ENCODE data around the gene HFE. TPM values are rescaled to one million over a fixed set of nuclear protein-coding genes. Genes with fewer than 3 reads are reported as not detected.

HFE gene
- total and polyA plus RNA-seq, 2 of the 13 experiments (the other 11 are each of a cell fraction or from before 2014, with no cell fraction given): 3.7 to 6.3 TPM

- TF ChIP-seq HOMEZ (CRISPR knock-in tag; IDR thresholded peaks at IDR 0.05; ENCODE audit: low read depth) (peak; percentile 87; the same call in 1 of the 2 replicates), ZNF513 (CRISPR knock-in tag; conservative IDR thresholded peaks at IDR 0.05) (no peak), NONO (IDR thresholded peaks at IDR 0.05) (no peak), NONO (CRISPR knock-in tag; conservative IDR thresholded peaks at IDR 0.05) (peak; percentile 93), ATF1 (CRISPR knock-in tag; IDR thresholded peaks at IDR 0.05) (peak; percentile 86), ZNF12 (CRISPR knock-in tag; IDR thresholded peaks at IDR 0.05) (peak; percentile 77; the same call in 1 of the 2 replicates), HNF4G (IDR thresholded peaks at IDR 0.05; ENCODE audit: borderline replicate concordance, low read depth, low read length) (no peak; the same call in 1 of the 2 replicates), HNF4G (CRISPR knock-in tag; IDR thresholded peaks at IDR 0.05; ENCODE audit: borderline replicate concordance, low read depth) (peak; percentile 75; the same call in 1 of the 2 replicates), ZNF24 (IDR thresholded peaks at IDR 0.05) (peak; percentile 81; the same call in 1 of the 2 replicates), POLR2AphosphoS5 (IDR thresholded peaks at IDR 0.05; ENCODE audit: low read depth, low read length) (peak; percentile 99), ZFX (CRISPR knock-in tag; IDR thresholded peaks at IDR 0.05; ENCODE audit: low read depth) (peak; percentile 70), ARNT (IDR thresholded peaks at IDR 0.05) (no peak), SOX6 (IDR thresholded peaks at IDR 0.05) (no peak), SOX6 (CRISPR knock-in tag; IDR thresholded peaks at IDR 0.05) (peak; percentile 87), NR3C1 (CRISPR knock-in tag; IDR thresholded peaks at IDR 0.05) (no peak), DZIP1 (CRISPR knock-in tag; IDR thresholded peaks at IDR 0.05) (no peak), MAX (IDR thresholded peaks at IDR 0.05) (peak; percentile 85), ZNF777 (CRISPR knock-in tag; IDR thresholded peaks at IDR 0.05) (no peak), DMTF1 (CRISPR knock-in tag; IDR thresholded peaks at IDR 0.05) (0 out of 2 replicates have a peak, but pooled peaks have one; percentile 85), NCOA2 (CRISPR knock-in tag; IDR thresholded peaks at IDR 0.05) (peak; percentile 81)
Observed at GRCh38 chr6:26103770-26104456, 16.7 kb downstream of the HFE start (continued).
